Progenitor cell of endocrine pancreas (in vitro differentiated cells): ENCODE results near the gene PCF11. TPM values are rescaled to one million over a fixed set of nuclear protein-coding genes. Genes with fewer than 3 reads are reported as not detected.

Source experiments
- DNase-seq: peaks from one replicate; pipeline ENCODE4 v3.0.0; 2021; ENCODE audit warnings: low spot score; ENCODE audit not compliant: unreplicated experiment
- H3K27ac Mint-ChIP-seq: 2 replicates; pipeline ENCODE4 v1.8.0; 2021; ENCODE audit warnings: mild to moderate bottlenecking, moderate library complexity, mixed read lengths
- H3K27me3 Mint-ChIP-seq: 2 replicates; pipeline ENCODE4 v1.8.0; 2021; ENCODE audit warnings: mixed read lengths
- H3K36me3 Mint-ChIP-seq: 2 replicates; pipeline ENCODE4 v1.8.0; 2022; ENCODE audit warnings: mixed read lengths; ENCODE audit not compliant: insufficient read depth
- H3K4me1 Mint-ChIP-seq: 2 replicates; pipeline ENCODE4 v1.8.0; 2021; ENCODE audit warnings: low read depth, mixed read lengths
- H3K4me3 Mint-ChIP-seq: 2 replicates; pipeline ENCODE4 v1.8.0; 2021; ENCODE audit warnings: low read depth, mild to moderate bottlenecking, moderate library complexity, mixed read lengths
- H3K9me3 Mint-ChIP-seq: 2 replicates; pipeline ENCODE4 v1.8.0; 2021; ENCODE audit warnings: low read depth, mixed read lengths
- total RNA-seq: library from RNA; stranded (reverse); gene quantifications from 2 replicates; pipeline ENCODE4 v1.2.1, GENCODE V29; 2021
- TF ChIP-seq, protein P1 (sequence below): fragments of 200-600 bp; sonication (generic); IDR thresholded peaks from one replicate; pipeline ENCODE4 v1.5.0; 2021; ENCODE audit warnings: antibody characterized with exemption, mild to moderate bottlenecking; ENCODE audit not compliant: unreplicated experiment

Gene PCF11
- total RNA-seq, 1 donor from 2014 or later: 69.1 TPM

- Mint-ChIP-seq H3K27me3 (no peaks in the 10 kb centered on the region), H3K36me3 (peaks cover 50% of the 10 kb centered on the region), H3K4me3 (no peak overlapping the region), H3K27ac (no peak overlapping the region), H3K4me1 (peaks cover 21% of the 10 kb centered on the region), H3K9me3 (peaks cover 10% of the 10 kb centered on the region)
- DNase-seq: no peak
- TF ChIP-seq, protein P1, sequence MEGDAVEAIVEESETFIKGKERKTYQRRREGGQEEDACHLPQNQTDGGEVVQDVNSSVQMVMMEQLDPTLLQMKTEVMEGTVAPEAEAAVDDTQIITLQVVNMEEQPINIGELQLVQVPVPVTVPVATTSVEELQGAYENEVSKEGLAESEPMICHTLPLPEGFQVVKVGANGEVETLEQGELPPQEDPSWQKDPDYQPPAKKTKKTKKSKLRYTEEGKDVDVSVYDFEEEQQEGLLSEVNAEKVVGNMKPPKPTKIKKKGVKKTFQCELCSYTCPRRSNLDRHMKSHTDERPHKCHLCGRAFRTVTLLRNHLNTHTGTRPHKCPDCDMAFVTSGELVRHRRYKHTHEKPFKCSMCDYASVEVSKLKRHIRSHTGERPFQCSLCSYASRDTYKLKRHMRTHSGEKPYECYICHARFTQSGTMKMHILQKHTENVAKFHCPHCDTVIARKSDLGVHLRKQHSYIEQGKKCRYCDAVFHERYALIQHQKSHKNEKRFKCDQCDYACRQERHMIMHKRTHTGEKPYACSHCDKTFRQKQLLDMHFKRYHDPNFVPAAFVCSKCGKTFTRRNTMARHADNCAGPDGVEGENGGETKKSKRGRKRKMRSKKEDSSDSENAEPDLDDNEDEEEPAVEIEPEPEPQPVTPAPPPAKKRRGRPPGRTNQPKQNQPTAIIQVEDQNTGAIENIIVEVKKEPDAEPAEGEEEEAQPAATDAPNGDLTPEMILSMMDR: no peak
Measured at GRCh38 chr11:83166193-83166866, 9.4 kb downstream of the PCF11 start.

DNA sequence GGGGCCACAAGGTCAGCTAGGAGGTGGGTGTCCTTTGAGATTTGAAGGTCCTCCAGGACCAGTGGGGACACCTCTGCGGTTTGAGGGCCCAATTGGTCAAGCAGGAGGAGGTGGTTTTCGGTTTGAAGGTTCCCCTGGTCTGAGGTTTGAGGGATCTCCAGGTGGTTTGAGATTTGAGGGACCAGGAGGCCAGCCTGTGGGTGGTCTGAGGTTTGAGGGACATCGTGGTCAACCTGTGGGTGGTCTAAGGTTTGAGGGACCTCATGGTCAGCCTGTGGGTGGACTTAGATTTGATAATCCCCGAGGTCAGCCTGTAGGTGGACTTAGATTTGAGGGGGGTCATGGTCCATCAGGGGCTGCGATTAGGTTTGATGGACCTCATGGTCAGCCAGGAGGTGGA, 11.8 kb downstream of the PCF11 start:
- peaks cover 50% of the 10 kb centered on the region for H3K36me3 Mint-ChIP-seq
- no peak overlapping the region for H3K4me3 Mint-ChIP-seq
- no peaks in the 10 kb centered on the region for H3K27me3 Mint-ChIP-seq
- no peak for DNase-seq
- H3K9me3 Mint-ChIP-seq: peaks cover 10% of the 10 kb centered on the region
- H3K27ac Mint-ChIP-seq: no peak overlapping the region
- peaks cover 15% of the 10 kb centered on the region for H3K4me1 Mint-ChIP-seq
- TF ChIP-seq, protein P1: no peak

GRCh38 chr11:83170865-83171264, 13.9 kb downstream of the PCF11 start:
- peaks cover 41% of the 10 kb centered on the region for H3K36me3 Mint-ChIP-seq
- no peak for DNase-seq
- H3K27me3 Mint-ChIP-seq: no peaks in the 10 kb centered on the region
- no peak overlapping the region for H3K27ac Mint-ChIP-seq
- TF ChIP-seq, protein P1: no peak
- H3K4me1 Mint-ChIP-seq: peaks cover 15% of the 10 kb centered on the region
- H3K9me3 Mint-ChIP-seq: peaks cover 7% of the 10 kb centered on the region
- H3K4me3 Mint-ChIP-seq: no peak overlapping the region

DNA sequence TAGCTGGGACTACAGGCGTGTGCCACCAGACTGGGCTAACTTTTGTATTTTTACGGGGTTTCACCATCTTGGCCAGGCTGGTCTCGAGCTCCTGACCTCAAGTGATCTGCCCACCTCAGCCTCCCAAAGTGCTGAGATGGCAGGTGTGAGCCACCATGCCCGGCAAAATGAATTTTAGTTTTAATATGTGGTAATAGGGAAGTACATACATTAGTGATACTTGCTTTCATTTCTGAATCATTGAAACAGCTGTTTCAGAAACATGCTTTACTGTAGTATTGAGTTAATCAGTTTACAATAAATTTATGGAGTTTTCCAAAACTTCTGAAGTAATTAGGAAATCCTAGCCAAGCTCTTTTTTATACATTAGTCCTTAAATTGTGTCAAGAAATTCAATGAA, 15.6 kb downstream of the PCF11 start:
- Mint-ChIP-seq H3K9me3 (no peaks in the 10 kb centered on the region), H3K4me1 (peaks cover 18% of the 10 kb centered on the region), H3K27me3 (no peaks in the 10 kb centered on the region), H3K36me3 (peaks cover 37% of the 10 kb centered on the region), H3K27ac (no peak overlapping the region), H3K4me3 (no peak overlapping the region)
- TF ChIP-seq, protein P1: no peak
- DNase-seq: no peak

DNA sequence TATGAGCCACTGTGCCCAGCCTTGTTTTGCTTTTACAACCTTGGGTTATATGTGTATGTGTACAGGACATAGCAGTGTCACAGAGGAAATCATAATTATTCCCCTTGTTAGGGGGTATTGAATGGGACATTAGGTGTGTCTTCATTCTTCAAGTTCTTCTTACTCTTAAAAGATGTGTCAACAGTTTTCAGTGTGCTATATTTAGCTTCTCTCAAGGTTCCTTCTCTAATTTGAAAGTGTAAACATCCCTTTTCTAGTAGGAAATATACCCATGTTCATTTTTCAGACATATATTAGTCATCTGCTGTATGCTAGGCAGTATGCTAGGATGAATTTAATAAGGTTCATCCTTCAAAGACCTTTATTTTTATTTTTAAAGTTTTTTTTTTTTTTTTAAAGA, 17.1 kb downstream of the PCF11 start:
- no peak overlapping the region for H3K4me3 Mint-ChIP-seq
- no peaks in the 10 kb centered on the region for H3K9me3 Mint-ChIP-seq
- TF ChIP-seq, protein P1: no peak
- H3K27me3 Mint-ChIP-seq: no peaks in the 10 kb centered on the region
- H3K36me3 Mint-ChIP-seq: peaks cover 23% of the 10 kb centered on the region
- DNase-seq: no peak
- peaks cover 18% of the 10 kb centered on the region for H3K4me1 Mint-ChIP-seq
- H3K27ac Mint-ChIP-seq: no peak overlapping the region
